Epithelial cell of esophagus (primary cell): ENCODE results near the gene CDKL4.
"Not testable (repeated sequence)": the region's sequence is repeated elsewhere in the genome, so short reads cannot be mapped to it uniquely, and the experiment has no call there.

Source experiments
- DNase-seq: peaks from one replicate; pipeline ENCODE4 v3.0.0; 2010; ENCODE audit warnings: low read depth
- H3K4me3 ChIP-seq: 2 replicates; pipeline ENCODE4 v1.5.1; 2011; ENCODE audit warnings: mild to moderate bottlenecking, low read length, control low read depth
- CTCF ChIP-seq: IDR thresholded peaks from 2 replicates; pipeline ENCODE4 v1.5.1; 2011; ENCODE audit warnings: low read depth, mild to moderate bottlenecking, low read length, control low read depth, inconsistent platforms; ENCODE audit not compliant: insufficient read depth; ENCODE audit errors: missing control alignments

The CDKL4 gene

GRCh38 chr2:39178756-39179155 is 65.0 kb downstream of the CDKL4 start:
- H3K4me3 ChIP-seq: no peak overlapping the region
- no peak for TF ChIP-seq CTCF
- no peak for DNase-seq

GRCh38 chr2:39176997-39177396 is 66.8 kb downstream of the CDKL4 start:
- TF ChIP-seq CTCF: no peak
- DNase-seq: no peak
- H3K4me3 ChIP-seq: no peak overlapping the region

GRCh38 chr2:39175026-39175812 is 68.6 kb downstream of the CDKL4 start:
- no peak overlapping the region for H3K4me3 ChIP-seq
- TF ChIP-seq CTCF: no peak

GRCh38 chr2:39174022-39174421 is 69.7 kb downstream of the CDKL4 start:
- H3K4me3 ChIP-seq: no peak overlapping the region
- TF ChIP-seq CTCF: no peak
- no peak for DNase-seq

More at GRCh38 chr2:39175026-39175812, 68.6 kb downstream of the CDKL4 start:
- peak; percentile 48 for DNase-seq

GRCh38 chr2:39172047-39172706 is 71.6 kb downstream of the CDKL4 start:
- DNase-seq, H3K4me3 ChIP-seq: not testable (repeated sequence)

- TF ChIP-seq CTCF: no peak
- DNase-seq: no peak
- H3K4me3 ChIP-seq: no peak overlapping the region
These were observed 72.1 kb downstream of the CDKL4 start for GRCh38 chr2:39171621-39172020.

GRCh38 chr2:39164089-39164488 is 79.7 kb downstream of the CDKL4 start:
- no peak overlapping the region for H3K4me3 ChIP-seq
- DNase-seq: no peak
- no peak for TF ChIP-seq CTCF
